Adrenal gland (tissue), 12 donors: ENCODE results near the gene PDE8A. TPM values are rescaled to one million over a fixed set of nuclear protein-coding genes. Genes with fewer than 3 reads are reported as not detected.

Experiments
- DNase-seq, 7 donors: peaks; one replicate each; pipeline ENCODE4 v3.0.0-alpha.2; 2019 to 2020
- H3K27ac ChIP-seq, 5 donors: fragments of 200-600 bp; sonication (generic) in 4 of 5; 1 replicate in 3 of 5; 2 replicates in 2 of 5; pipeline versions ENCODE4 v1.5.1 to v1.8.0; 2016 to 2020; ENCODE audit warnings: mild to moderate bottlenecking in 1 of 5
- H3K27me3 ChIP-seq: fragments of 200-600 bp; 2 replicates; pipeline ENCODE4 v1.8.0; 2021
- H3K36me3 ChIP-seq, 2 donors: fragments of 200-600 bp; replicated peaks in 1 of 2; 1 replicate in 1 of 2; 2 replicates in 1 of 2; pipeline versions ENCODE4 v1.5.1 to v1.8.0; 2018 to 2022
- H3K4me1 ChIP-seq, 2 donors: fragments of 200-600 bp; replicated peaks in 1 of 2; 1 replicate in 1 of 2; 2 replicates in 1 of 2; pipeline versions ENCODE4 v1.5.1 to v1.8.0; 2018 to 2021
- H3K4me3 ChIP-seq, 4 donors: fragments of 200-600 bp; sonication (generic) in 3 of 4; one replicate each; pipeline ENCODE4 v1.5.1; 2016 to 2018
- H3K9me3 ChIP-seq, 3 donors: fragments of 200-600 bp; sonication (generic) in 1 of 3; replicated peaks in 1 of 3; 1 replicate in 2 of 3; 2 replicates in 1 of 3; pipeline versions ENCODE4 v1.5.1 to v1.8.0; 2016 to 2021
- CTCF ChIP-seq, 6 experiments: fragments of 450-650 bp in 4 of 6; fragments of 200-600 bp in 2 of 6; sonication (generic) in 1 of 6; IDR thresholded peaks; 1 replicate in 5 of 6; 2 replicates in 1 of 6; pipeline versions ENCODE4 v1.5.1 to v1.8.0; 2016 to 2021; ENCODE audit warnings: antibody characterized with exemption in 6 of 6, mild to moderate bottlenecking in 2 of 6, moderate library complexity in 1 of 6
- POLR2A ChIP-seq, 2 donors: fragments of 450-650 bp; IDR thresholded peaks; one replicate each; pipeline ENCODE4 v1.6.1; 2017; ENCODE audit warnings: antibody characterized with exemption in 2 of 2, mild to moderate bottlenecking in 2 of 2, moderate library complexity in 1 of 2
- WGBS, 4 donors: extraction: QIAGEN DNeasy Blood & Tissue Kit in 2 of 4; methylation state at CpG; one replicate each; pipeline versions ENCODE4 v1.1.5 to v1.1.7; 2013 to 2017; 5-methylcytosine and 5-hydroxymethylcytosine counted together
- intact Hi-C, 2 donors: fragments of 100-400 bp; cut with DNase I; formaldehyde crosslinking; loops; one replicate each; pipeline versions ENCODE4 v1.14.1 to v1.15.0; 2022 to 2023
- polyA plus RNA-seq, 3 donors: library from polyadenylated mRNA; stranded (reverse); fragments of 200-250 nt in 2 of 3; fragments of 350-450 nt in 1 of 3; fragmentation: Illumina TruSeq in 1 of 3; extraction: RNeasy Lipid Tissue Mini Kit (QIAGEN cat#74804) in 1 of 3; gene quantifications; one replicate each; pipeline ENCODE4 v1.2.3, GENCODE V29; 2013 to 2014
- total RNA-seq, 9 donors: library from RNA; depleted of rRNA in 4 of 9; stranded (reverse); fragments of >200 nt in 4 of 9; fragments of 120-200 nt in 1 of 9; fragmentation: NEBNext Ultra II Directional in 1 of 9; extraction: Animal tissue kit (Norgen Biotek cat#: 25700) in 1 of 9; gene quantifications; one replicate each; pipeline versions ENCODE4 v1.1.0 to v1.2.4, GENCODE V29; 2013 to 2023
- donor health status: healthy with polysubstance abuse.
- donor health status: Bipolar disorder and iron deficiency.
- donor health status: DM: yes; HTN: yes; CAD: no.
- donor health status: DM: no; HTN: no; CAD: no.
- donor health status: DM: no; HTN: no; CAD: no.
- donor health status: DM: yes; HTN: yes; CAD: no.

Gene PDE8A
- total and polyA plus RNA-seq, 12 donors: 47.3 to 123 (median 66.4) TPM

DNA sequence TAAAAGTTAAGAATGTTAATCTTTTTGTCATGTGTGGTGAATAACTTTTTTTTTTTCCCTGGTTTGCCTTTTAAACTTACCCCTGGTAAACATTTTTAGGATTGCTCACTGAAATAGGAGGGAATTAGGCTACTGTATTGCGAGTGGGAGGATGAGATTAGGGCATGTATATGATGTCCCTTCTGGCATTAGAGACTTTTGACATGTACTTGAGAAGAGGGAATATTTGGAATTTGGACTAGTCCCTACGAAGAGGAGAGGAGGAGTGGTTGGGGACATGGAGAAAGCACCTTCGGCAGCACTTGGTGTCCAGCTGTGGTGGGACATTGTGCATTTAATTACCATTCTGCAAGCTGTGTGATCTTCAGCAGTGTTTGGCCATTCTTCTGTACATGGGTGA lies 25.0 kb downstream of the PDE8A start:
- no peaks in the 10 kb centered on the region for H3K36me3 ChIP-seq
- intact Hi-C loops: no loop called here
- TF ChIP-seq CTCF (IDR thresholded peaks at IDR 0.05): no peak
- no peak for TF ChIP-seq POLR2A (IDR thresholded peaks at IDR 0.05)
- no peak for DNase-seq
- peaks cover 32 to 87% of the 10 kb centered on the region in 2 donors for H3K4me1 ChIP-seq
- no peak overlapping the region for H3K27ac ChIP-seq
- H3K9me3 ChIP-seq: no peaks in the 10 kb centered on the region
- 89 to 94% (median 92%) methylated on average over 3 of the region's 3 CpGs for WGBS, 4 donors
- H3K4me3 ChIP-seq: no peak overlapping the region
- no peaks in the 10 kb centered on the region for H3K27me3 ChIP-seq

DNA sequence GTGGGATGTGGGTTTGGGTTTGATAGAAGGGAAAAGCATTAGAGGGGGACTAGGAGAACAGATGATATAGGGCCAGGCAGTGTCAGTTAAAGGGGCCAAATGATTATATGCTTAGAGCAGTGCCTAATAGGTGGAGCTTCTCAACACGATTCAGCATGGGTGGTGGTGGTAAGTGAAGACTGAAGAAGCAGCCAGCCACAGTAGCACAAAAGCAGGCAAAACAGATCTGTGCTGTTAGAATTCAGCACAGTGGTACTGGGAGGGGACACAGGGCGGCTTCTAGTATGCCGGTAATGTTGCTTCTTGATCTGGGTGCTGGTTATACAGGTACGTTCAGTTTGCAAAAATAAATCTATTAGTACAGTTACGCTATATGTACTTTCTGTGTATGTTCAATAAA lies 25.5 kb downstream of the PDE8A start:
- H3K4me1 ChIP-seq: peaks cover 32 to 83% of the 10 kb centered on the region in 2 donors
- no peaks in the 10 kb centered on the region for H3K27me3 ChIP-seq
- TF ChIP-seq CTCF (IDR thresholded peaks at IDR 0.05): no peak
- no peak for TF ChIP-seq POLR2A (IDR thresholded peaks at IDR 0.05)
- no peak overlapping the region for H3K4me3 ChIP-seq
- H3K9me3 ChIP-seq: no peaks in the 10 kb centered on the region
- intact Hi-C loops: no loop called here
- DNase-seq: no peak
- no peak overlapping the region for H3K27ac ChIP-seq
- H3K36me3 ChIP-seq: no peaks in the 10 kb centered on the region
- WGBS, 4 donors: 77 to 84% (median 82%) methylated on average over 5 of the region's 5 CpGs

GRCh38 chr15:85007741-85008397 lies 26.2 kb downstream of the PDE8A start:
- Histone ChIP-seq H3K4me1 (peaks cover 32 to 75% of the 10 kb centered on the region in 2 donors), H3K27ac (peak overlapping the region in 2 of 5 donors; percentile 54 to 84), H3K9me3 (no peaks in the 10 kb centered on the region), H3K27me3 (no peaks in the 10 kb centered on the region), H3K4me3 (no peak overlapping the region), H3K36me3 (no peaks in the 10 kb centered on the region)
- intact Hi-C loops: no loop called here
- TF ChIP-seq POLR2A (IDR thresholded peaks at IDR 0.05): no peak
- TF ChIP-seq CTCF (IDR thresholded peaks at IDR 0.05): no peak
- no peak for DNase-seq
- 60 to 91% (median 74%) methylated on average over 4 of the region's 4 CpGs for whole genome bisulfite sequencing, 4 donors

DNA sequence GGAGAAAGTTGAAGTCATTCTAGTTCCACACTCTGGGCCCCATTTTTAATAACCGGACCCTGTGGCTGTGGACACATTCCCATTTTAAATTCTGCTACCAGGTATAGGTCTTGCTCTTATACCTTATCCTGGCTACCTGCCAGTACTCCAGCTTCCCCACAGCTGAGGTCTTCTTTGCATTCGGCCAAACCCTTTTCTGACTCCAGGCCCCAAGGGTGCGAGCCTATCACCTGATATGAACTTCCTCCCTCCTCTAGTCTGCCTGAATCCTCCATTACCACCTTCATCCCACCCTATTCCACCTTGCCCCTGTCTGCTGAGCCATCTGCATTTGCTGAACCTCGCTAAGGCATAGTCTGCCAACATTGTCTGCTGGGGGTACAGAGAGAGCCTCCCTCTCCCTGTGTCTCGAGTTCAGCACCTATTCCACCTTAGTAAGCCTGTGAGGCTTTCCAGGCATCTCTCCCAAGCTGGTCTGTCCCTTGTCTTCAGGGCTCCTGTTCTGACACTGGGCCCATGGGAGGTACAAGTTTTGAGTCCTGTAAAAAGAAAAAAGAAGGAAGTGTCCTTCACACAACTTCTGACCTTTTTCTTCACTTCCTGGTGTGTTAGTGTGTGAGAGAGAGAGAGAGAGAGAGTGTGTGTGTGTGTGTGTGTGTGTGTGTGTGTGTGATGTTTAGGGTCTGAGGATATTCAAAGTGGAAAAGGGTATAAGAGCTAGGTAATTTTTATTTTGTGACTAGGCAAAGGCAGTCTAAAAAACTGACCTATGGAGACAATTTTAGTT lies 27.0 kb downstream of the PDE8A start:
- no peak for DNase-seq
- Histone ChIP-seq H3K27ac (peak overlapping the region in 4 of 5 donors; percentile 14 to 84 (median 39)), H3K4me3 (no peak overlapping the region), H3K4me1 (peaks cover 32 to 69% of the 10 kb centered on the region in 2 donors), H3K9me3 (no peaks in the 10 kb centered on the region), H3K36me3 (no peaks in the 10 kb centered on the region), H3K27me3 (no peaks in the 10 kb centered on the region)
- TF ChIP-seq POLR2A (IDR thresholded peaks at IDR 0.05) (no peak), CTCF (IDR thresholded peaks at IDR 0.05) (no peak)
- intact Hi-C loops: no loop called here
- 69 to 76% (median 73%) methylated on average over 5 of the region's 5 CpGs for WGBS, 4 donors
